HCT116 (cell line): Measurements from ENCODE around the gene SZRD1. TPM values are rescaled to one million over a fixed set of nuclear protein-coding genes. Genes with fewer than 3 reads are reported as not detected.

Experiments used
- ATAC-seq: fragments of 200-7000 bp; cut with Tn5 transposase; 2 replicates; pipeline ENCODE4 v1.9.1; 2020; ENCODE audit warnings: mild to moderate bottlenecking, moderate library complexity
- Bru-seq: library from RNA; stranded (reverse); fragments of 400-500 nt; gene quantifications from one replicate; lab custom pipeline; 2021; lab: Mats Ljungman, UMichigan
- BruChase-seq, 2 experiments: library from RNA; stranded (reverse); fragments of 400-500 nt; gene quantifications; one replicate each; lab custom pipeline; 2021; lab: Mats Ljungman, UMichigan
- BruUV-seq: library from RNA; stranded (reverse); fragments of 400-500 nt; replicated peaks from 2 replicates; lab custom pipeline; 2021; lab: Mats Ljungman, UMichigan
- CTCF ChIA-PET: fragments of 300-600 bp; sonication (Branson Sonifier 250); formaldehyde crosslinking; loops from one replicate; lab custom pipeline; 2021; ENCODE audit warnings: antibody characterized with exemption; lab: Charles Lee
- POLR2A ChIA-PET: fragments of 300-600, 350-600 bp; sonication (Branson Sonifier 250); formaldehyde crosslinking; loops from one replicate; lab custom pipeline; 2021; ENCODE audit warnings: antibody characterized with exemption; lab: Charles Lee
- RAD21 ChIA-PET, 2 experiments: fragments of 300-600 bp; sonication (Branson Sonifier 250); formaldehyde crosslinking; loops; one replicate each; lab custom pipeline; 2023; ENCODE audit warnings: low total read pairs in 2 of 2; ENCODE audit not compliant: uncharacterized antibody in 2 of 2, unreplicated experiment in 2 of 2, low non-redundant PET in 1 of 2; lab: Charles Lee
- DNase-seq: peaks from one replicate; pipeline ENCODE4 v3.0.0-alpha.2; 2010; ENCODE audit warnings: low read depth, low spot score
- H2AFZ ChIP-seq: fragments of 200-600 bp; shearing (Covaris generic), sonication (generic); 2 replicates; pipeline ENCODE4 v1.6.1; 2017; ENCODE audit warnings: low read depth, mixed run types, mixed read lengths, antibody characterized with exemption, low read length; ENCODE audit not compliant: poor library complexity, severe bottlenecking
- H3K27ac ChIP-seq: 2 replicates; pipeline ENCODE4 v1.5.1; 2012; ENCODE audit warnings: low read depth, low read length
- H3K27me3 ChIP-seq: fragments of 200-600 bp; sonication (generic); 2 replicates; pipeline ENCODE4 v1.6.1; 2016; ENCODE audit warnings: mixed run types, low read length, mixed read lengths; ENCODE audit not compliant: insufficient read depth
- H3K36me3 ChIP-seq, 2 experiments: fragments of 200-500 bp in 1 of 2; fragments of 200-600 bp in 1 of 2; sonication (Bioruptor generic) in 1 of 2; sonication (generic) in 1 of 2; 2 replicates each; pipeline versions ENCODE4 v1.5.1 to v1.6.1; 2014 to 2016; ENCODE audit warnings: low read length in 2 of 2, inconsistent platforms in 1 of 2, mixed read lengths in 1 of 2, mixed run types in 1 of 2; ENCODE audit not compliant: insufficient read depth in 2 of 2, control insufficient read depth in 1 of 2
- H3K4me1 ChIP-seq, 2 experiments: fragments of 200-600 bp in 1 of 2; sonication (generic) in 1 of 2; 2 replicates each; pipeline versions ENCODE4 v1.5.1 to v1.6.1; 2012 to 2017; ENCODE audit warnings: low read length in 2 of 2, inconsistent platforms in 1 of 2, mild to moderate bottlenecking in 1 of 2, mixed read lengths in 1 of 2, mixed run types in 1 of 2, moderate library complexity in 1 of 2; ENCODE audit not compliant: insufficient read depth in 2 of 2, control insufficient read depth in 1 of 2
- H3K4me2 ChIP-seq: fragments of 200-600 bp; sonication (generic); 2 replicates; pipeline ENCODE4 v1.6.1; 2017; ENCODE audit warnings: mixed run types, low read length, mixed read lengths
- H3K4me3 ChIP-seq, 2 experiments: fragments of 200-600 bp in 1 of 2; sonication (generic) in 1 of 2; replicated peaks in 1 of 2; 2 replicates each; pipeline ENCODE4 v1.5.1; 2011 to 2016; ENCODE audit warnings: low read length in 2 of 2, control low read depth in 1 of 2, low read depth in 1 of 2, mild to moderate bottlenecking in 1 of 2, mixed read lengths in 1 of 2, mixed run types in 1 of 2
- H3K79me2 ChIP-seq: fragments of 200-600 bp; sonication (generic); 2 replicates; pipeline ENCODE4 v1.6.1; 2017; ENCODE audit warnings: mild to moderate bottlenecking, mixed run types, low read length, moderate library complexity, mixed read lengths; ENCODE audit not compliant: insufficient read depth
- H3K9ac ChIP-seq: fragments of 200-600 bp; sonication (generic); 2 replicates; pipeline ENCODE4 v1.6.1; 2016; ENCODE audit warnings: low read length, mixed read lengths
- H3K9me2 ChIP-seq: fragments of 200-600 bp; sonication (generic), shearing (Covaris generic); 2 replicates; pipeline ENCODE4 v1.6.1; 2017; ENCODE audit warnings: mixed run types, mild to moderate bottlenecking, moderate library complexity; ENCODE audit not compliant: insufficient read depth
- H3K9me3 ChIP-seq, 2 experiments: fragments of 200-500 bp in 1 of 2; fragments of 200-600 bp in 1 of 2; sonication (Bioruptor generic) in 1 of 2; sonication (generic) in 1 of 2; 2 replicates each; pipeline ENCODE4 v1.6.1; 2014 to 2017; ENCODE audit warnings: low read length in 2 of 2, mixed read lengths in 2 of 2, inconsistent platforms in 1 of 2, low read depth in 1 of 2, mild to moderate bottlenecking in 1 of 2, mixed run types in 1 of 2, moderate library complexity in 1 of 2; ENCODE audit not compliant: control insufficient read depth in 1 of 2, insufficient read depth in 1 of 2
- H4K20me1 ChIP-seq: fragments of 200-600 bp; sonication (generic), shearing (Covaris generic); 2 replicates; pipeline ENCODE4 v1.6.1; 2017; ENCODE audit warnings: mixed run types, mild to moderate bottlenecking, moderate library complexity; ENCODE audit not compliant: insufficient read depth
- CBX3 ChIP-seq: IDR thresholded peaks from 2 replicates; pipeline ENCODE4 v1.6.1; 2012; ENCODE audit warnings: low read depth
- CEBPB ChIP-seq: IDR thresholded peaks from 2 replicates; pipeline ENCODE4 v1.6.1; 2012; ENCODE audit warnings: low read depth
- CTCF ChIP-seq, 3 experiments: fragments of 200-600 bp in 1 of 3; sonication (generic) in 1 of 3; IDR thresholded peaks in 2 of 3; conservative IDR thresholded peaks in 1 of 3; 2 replicates each; pipeline ENCODE4 v1.5.1; 2012 to 2017; ENCODE audit warnings: low read depth in 2 of 3, low read length in 2 of 3, antibody characterized with exemption in 1 of 3, borderline replicate concordance in 1 of 3, control low read depth in 1 of 3, mild to moderate bottlenecking in 1 of 3, mixed read lengths in 1 of 3, mixed run types in 1 of 3, moderate library complexity in 1 of 3; ENCODE audit not compliant: insufficient read depth in 1 of 3
- EGR1 ChIP-seq: IDR thresholded peaks from 2 replicates; pipeline ENCODE4 v1.6.1; 2012; ENCODE audit warnings: low read depth
- ELF1 ChIP-seq: IDR thresholded peaks from 2 replicates; pipeline ENCODE4 v1.6.1; 2012; ENCODE audit warnings: low read depth, borderline replicate concordance
- EZH2 ChIP-seq: fragments of 200-600 bp; sonication (generic); IDR thresholded peaks from 2 replicates; pipeline ENCODE4 v1.6.1; 2017; ENCODE audit warnings: antibody characterized with exemption, mixed run types
- FOSL1 ChIP-seq: IDR thresholded peaks from 2 replicates; pipeline ENCODE4 v1.6.1; 2012; ENCODE audit warnings: low read depth
- JUND ChIP-seq: IDR thresholded peaks from 2 replicates; pipeline ENCODE4 v1.6.1; 2012
- MAX ChIP-seq: IDR thresholded peaks from 2 replicates; pipeline ENCODE4 v1.6.1; 2012
- POLR2A ChIP-seq: IDR thresholded peaks from 2 replicates; pipeline ENCODE4 v1.7.0; 2011; ENCODE audit warnings: borderline replicate concordance; ENCODE audit not compliant: insufficient read depth, insufficient read length; ENCODE audit errors: extremely low read depth
- POLR2AphosphoS5 ChIP-seq: IDR thresholded peaks from 2 replicates; pipeline ENCODE4 v1.6.1; 2011; ENCODE audit warnings: mild to moderate bottlenecking, low read depth, low read length, moderate library complexity
- RAD21 ChIP-seq: IDR thresholded peaks from 2 replicates; pipeline ENCODE4 v1.6.1; 2012; ENCODE audit warnings: low read depth, mild to moderate bottlenecking
- SIN3A ChIP-seq: IDR thresholded peaks from 2 replicates; pipeline ENCODE4 v1.6.1; 2012; ENCODE audit warnings: low read depth
- SP1 ChIP-seq: IDR thresholded peaks from 2 replicates; pipeline ENCODE4 v1.6.1; 2012; ENCODE audit warnings: low read depth
- SRF ChIP-seq: IDR thresholded peaks from 2 replicates; pipeline ENCODE4 v1.6.1; 2012; ENCODE audit warnings: low read depth
- TCF7L2 ChIP-seq: IDR thresholded peaks from 2 replicates; pipeline ENCODE4 v1.7.0; 2011; ENCODE audit warnings: borderline replicate concordance, inconsistent platforms; ENCODE audit not compliant: insufficient read depth, insufficient read length; ENCODE audit errors: extremely low read depth
- YY1 ChIP-seq: IDR thresholded peaks from 2 replicates; pipeline ENCODE4 v1.6.1; 2011; ENCODE audit warnings: low read length, low read depth, moderate library complexity, mild to moderate bottlenecking; ENCODE audit not compliant: insufficient replicate concordance; ENCODE audit errors: extremely low read depth
- ZFX ChIP-seq: fragments of 450-650 bp; IDR thresholded peaks from 2 replicates; pipeline ENCODE4 v1.6.1; 2017
- ZNF274 ChIP-seq: fragments of 200-500 bp; sonication (Bioruptor generic); IDR thresholded peaks from 2 replicates; pipeline ENCODE4 v1.6.1; 2014; ENCODE audit warnings: mild to moderate bottlenecking, low read depth, low read length, inconsistent platforms
- intact Hi-C: fragments of 100-400 bp; cut with micrococcal nuclease; formaldehyde crosslinking; loops from 2 replicates; pipeline ENCODE4 v1.10.0; 2022
- long read RNA-seq: library from polyadenylated mRNA; unstranded; transcript quantifications from one replicate; pipeline ENCODE4 v2.0.0, GENCODE V29; 2021; ENCODE audit not compliant: unreplicated experiment
- polyA plus RNA-seq: library from polyadenylated mRNA; unstranded; fragments of >200 nt; gene quantifications from 2 replicates; pipeline ENCODE4 v1.2.1, GENCODE V29; 2012; ENCODE audit warnings: missing spikeins
- total RNA-seq: library from RNA; stranded (reverse); gene quantifications from one replicate; pipeline ENCODE4 v1.2.1, GENCODE V29; 2021; ENCODE audit not compliant: unreplicated experiment
- TF ChIP-seq, protein P1 (sequence below): IDR thresholded peaks from 2 replicates; pipeline ENCODE4 v1.6.1; 2012; ENCODE audit warnings: low read depth
- TF ChIP-seq, protein P2 (sequence below): IDR thresholded peaks from 2 replicates; pipeline ENCODE4 v1.6.1; 2012

The SZRD1 gene
- 141 TPM for total RNA-seq
- 99.1 and 101 TPM in 2 replicates for polyA plus RNA-seq
- Bru-seq, nascent RNA, result percentile 88 among the genes with signal in this experiment
- BruChase-seq, experiment 1, labeled RNA remaining after a 6-hour chase, result percentile 97 among the genes with signal in this experiment
- BruChase-seq, experiment 2, labeled RNA remaining after a 2-hour chase, result percentile 91 among the genes with signal in this experiment
- long read RNA-seq, transcript SZRD1-201 (4 exons, 3,636 nt), result minor isoform, 10 of 132 reads
- long read RNA-seq, transcript SZRD1-202 (3 exons, 3,447 nt), result major isoform, 22 of 132 reads
- long read RNA-seq, transcript SZRD1-210 (3 exons, 3,401 nt), result minor isoform, 20 of 132 reads
- long read RNA-seq, partial matches to known transcripts, result 21 of 132 reads
- long read RNA-seq, other reads (novel, unspliced or antisense), result 55 of 132 reads

DNA sequence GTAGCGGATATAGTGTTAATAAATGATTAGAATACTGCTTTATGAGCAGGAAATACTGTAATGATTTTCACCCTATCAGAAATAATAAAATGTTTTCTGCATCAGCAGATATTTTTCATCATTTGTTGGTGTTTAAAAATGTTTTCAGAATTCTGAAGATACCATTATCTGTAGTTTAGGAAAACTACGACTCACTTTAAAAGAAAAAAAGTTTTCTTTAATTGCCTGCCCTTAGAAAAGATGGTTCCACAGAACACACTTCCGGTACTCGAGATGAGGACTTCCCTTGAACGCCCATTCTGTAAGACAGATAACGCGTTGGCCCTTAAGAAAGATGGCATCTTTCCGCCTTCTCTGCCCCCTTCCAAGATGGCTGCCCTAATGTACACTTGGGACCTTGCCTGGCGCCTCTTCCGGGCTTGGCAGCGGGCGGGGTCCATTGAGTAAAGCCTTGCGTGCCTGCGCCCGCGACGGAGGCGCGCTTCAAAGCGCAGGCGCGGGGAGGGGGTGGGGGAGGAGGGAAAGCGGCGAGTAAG, at the start of gene SZRD1:
SZRD1 (plus strand) TSS at position 521 of the 536 bp plus-strand sequence. CDS start 16 bp downstream, outside the sequence.
- POLR2A ChIA-PET, result interaction anchor here (1.6 kb wide), 1 partner anchor 18 kb away, joined by 4 read pairs; no protein-coding TSS in a partner anchor
- TF ChIP-seq CEBPB (no peak), SIN3A (no peak), ZNF274 (no peak), SP1 (peak; percentile 85), TCF7L2 (peak; percentile 77), CBX3 (peak; percentile 78), FOSL1 (0 out of 2 replicates have a peak, but pooled peaks have one; percentile 14), EGR1 (peak; percentile 98), RAD21 (no peak), CTCF (IDR thresholded peaks at IDR 0.05 in 2 of 3, conservative IDR thresholded peaks at IDR 0.05 in 1 of 3; ENCODE audit: borderline replicate concordance in 1 of 3, insufficient read depth in 1 of 3, low read depth in 2 of 3, low read length in 2 of 3) (no peak), YY1 (peak; percentile 100), MAX (peak; percentile 28), SRF (peak; percentile 70), POLR2AphosphoS5 (no peak), JUND (no peak), ELF1 (peak; percentile 97), ZFX (no peak), EZH2 (no peak), POLR2A (no peak)
- TF ChIP-seq, protein P1, sequence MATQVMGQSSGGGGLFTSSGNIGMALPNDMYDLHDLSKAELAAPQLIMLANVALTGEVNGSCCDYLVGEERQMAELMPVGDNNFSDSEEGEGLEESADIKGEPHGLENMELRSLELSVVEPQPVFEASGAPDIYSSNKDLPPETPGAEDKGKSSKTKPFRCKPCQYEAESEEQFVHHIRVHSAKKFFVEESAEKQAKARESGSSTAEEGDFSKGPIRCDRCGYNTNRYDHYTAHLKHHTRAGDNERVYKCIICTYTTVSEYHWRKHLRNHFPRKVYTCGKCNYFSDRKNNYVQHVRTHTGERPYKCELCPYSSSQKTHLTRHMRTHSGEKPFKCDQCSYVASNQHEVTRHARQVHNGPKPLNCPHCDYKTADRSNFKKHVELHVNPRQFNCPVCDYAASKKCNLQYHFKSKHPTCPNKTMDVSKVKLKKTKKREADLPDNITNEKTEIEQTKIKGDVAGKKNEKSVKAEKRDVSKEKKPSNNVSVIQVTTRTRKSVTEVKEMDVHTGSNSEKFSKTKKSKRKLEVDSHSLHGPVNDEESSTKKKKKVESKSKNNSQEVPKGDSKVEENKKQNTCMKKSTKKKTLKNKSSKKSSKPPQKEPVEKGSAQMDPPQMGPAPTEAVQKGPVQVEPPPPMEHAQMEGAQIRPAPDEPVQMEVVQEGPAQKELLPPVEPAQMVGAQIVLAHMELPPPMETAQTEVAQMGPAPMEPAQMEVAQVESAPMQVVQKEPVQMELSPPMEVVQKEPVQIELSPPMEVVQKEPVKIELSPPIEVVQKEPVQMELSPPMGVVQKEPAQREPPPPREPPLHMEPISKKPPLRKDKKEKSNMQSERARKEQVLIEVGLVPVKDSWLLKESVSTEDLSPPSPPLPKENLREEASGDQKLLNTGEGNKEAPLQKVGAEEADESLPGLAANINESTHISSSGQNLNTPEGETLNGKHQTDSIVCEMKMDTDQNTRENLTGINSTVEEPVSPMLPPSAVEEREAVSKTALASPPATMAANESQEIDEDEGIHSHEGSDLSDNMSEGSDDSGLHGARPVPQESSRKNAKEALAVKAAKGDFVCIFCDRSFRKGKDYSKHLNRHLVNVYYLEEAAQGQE, result no peak
- TF ChIP-seq, protein P2, sequence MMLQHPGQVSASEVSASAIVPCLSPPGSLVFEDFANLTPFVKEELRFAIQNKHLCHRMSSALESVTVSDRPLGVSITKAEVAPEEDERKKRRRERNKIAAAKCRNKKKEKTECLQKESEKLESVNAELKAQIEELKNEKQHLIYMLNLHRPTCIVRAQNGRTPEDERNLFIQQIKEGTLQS, result no peak

More for the DNA sequence above, at the start of gene SZRD1:
- ChIA-PET RAD21 (no interaction called here), CTCF (interaction anchor here (1.2 to 1.3 kb wide), 2 partner anchors 11 to 254 kb away, joined by 3 to 4 read pairs; no protein-coding TSS in a partner anchor)
- DNase-seq (peak; percentile 98), ATAC-seq (peak; percentile 88)
- H3K36me3 ChIP-seq, result no peaks in the 10 kb centered on the region
- H2AFZ ChIP-seq, result peak within 1 kb of the TSS; percentile 37
- BruUV-seq, result TSS peak; percentile 76
- peaks cover 44% of the 10 kb centered on the region for H3K79me2 ChIP-seq
- intact Hi-C loops, result loop anchor here (1.0 kb wide), 1 partner anchor 160 kb away; no protein-coding TSS in a partner anchor
- H4K20me1 ChIP-seq, result peaks cover 6% of the 10 kb centered on the region; the same call in 1 of the 2 replicates
- H3K9me3 ChIP-seq, result no peaks in the 10 kb centered on the region
- peak within 1 kb of the TSS; percentile 61 to 96 for H3K4me3 ChIP-seq
- H3K27ac ChIP-seq, result peak within 1 kb of the TSS; percentile 92
- peaks cover 4 to 35% of the 10 kb centered on the region in 2 experiments; a peak in 3 of 4 replicates for H3K4me1 ChIP-seq
- H3K9ac ChIP-seq, result peak within 1 kb of the TSS; percentile 99
- H3K4me2 ChIP-seq, result peak within 1 kb of the TSS; percentile 87
- H3K27me3 ChIP-seq, result no peaks in the 10 kb centered on the region
- no peaks in the 10 kb centered on the region for H3K9me2 ChIP-seq
